Activated CD4-positive, alpha-beta memory T cell treated with anti-CD3 and anti-CD28 coated beads for 36 hours (primary cell): ENCODE measurements around the gene EPHB1. TPM values are rescaled to one million over a fixed set of nuclear protein-coding genes. Genes with fewer than 3 reads are reported as not detected.

Source experiments
- CTCF ChIA-PET: fragments of 350-600 bp; sonication (Branson Sonifier 250); formaldehyde crosslinking; loops from one replicate; lab custom pipeline; 2021; ENCODE audit warnings: antibody characterized with exemption, inconsistent platforms; lab: Charles Lee
- POLR2A ChIA-PET: fragments of 350-600 bp; sonication (Branson Sonifier 250); formaldehyde crosslinking; loops from one replicate; lab custom pipeline; 2021; ENCODE audit warnings: antibody characterized with exemption; lab: Charles Lee
- DNase-seq: peaks from one replicate; pipeline ENCODE4 v3.0.0-alpha.2; 2020
- H3K27ac Mint-ChIP-seq: one replicate; pipeline ENCODE4 v1.8.0; 2021; ENCODE audit warnings: mixed read lengths
- H3K27me3 Mint-ChIP-seq: one replicate; pipeline ENCODE4 v1.8.0; 2021; ENCODE audit warnings: mixed read lengths
- H3K36me3 Mint-ChIP-seq: one replicate; pipeline ENCODE4 v1.8.0; 2021; ENCODE audit warnings: mixed read lengths
- H3K4me1 Mint-ChIP-seq: one replicate; pipeline ENCODE4 v1.8.0; 2021; ENCODE audit warnings: low read depth, mixed read lengths
- H3K4me3 Mint-ChIP-seq: one replicate; pipeline ENCODE4 v1.8.0; 2021; ENCODE audit warnings: mild to moderate bottlenecking, mixed read lengths
- H3K9me3 Mint-ChIP-seq: one replicate; pipeline ENCODE4 v1.8.0; 2021; ENCODE audit warnings: mixed read lengths
- intact Hi-C: fragments of 100-400 bp; cut with micrococcal nuclease; formaldehyde crosslinking; loops from one replicate; pipeline ENCODE4 v1.15.1; 2023
- total RNA-seq, 2 experiments: library from RNA; stranded (reverse); gene quantifications; one replicate each; pipeline ENCODE4 v1.2.3, GENCODE V29; 2021

The EPHB1 gene
- total RNA-seq, 2 experiments from 2014 or later, result 1.3 TPM

- DNase-seq, result no peak
- no peak overlapping the region for H3K27ac Mint-ChIP-seq
- H3K4me1 Mint-ChIP-seq, result peaks cover 5% of the 10 kb centered on the region
- intact Hi-C loops, result loop anchor here (10.0 kb wide), 1 partner anchor 185 kb away; no protein-coding TSS in a partner anchor
- no peaks in the 10 kb centered on the region for H3K36me3 Mint-ChIP-seq
- H3K4me3 Mint-ChIP-seq, result no peak overlapping the region
- CTCF ChIA-PET, result no interaction called here
- peaks cover 19% of the 10 kb centered on the region for H3K27me3 Mint-ChIP-seq
- H3K9me3 Mint-ChIP-seq, result no peaks in the 10 kb centered on the region
- POLR2A ChIA-PET, result no interaction called here
Measured at GRCh38 chr3:134790065-134790464, 5.0 kb upstream of the EPHB1 start.

- intact Hi-C loops, result loop anchor here (10.0 kb wide), 1 partner anchor 183 kb away; no protein-coding TSS in a partner anchor
- H3K36me3 Mint-ChIP-seq, result no peaks in the 10 kb centered on the region
- H3K9me3 Mint-ChIP-seq, result no peaks in the 10 kb centered on the region
- H3K4me1 Mint-ChIP-seq, result peaks cover 8% of the 10 kb centered on the region
- peaks cover 26% of the 10 kb centered on the region for H3K27me3 Mint-ChIP-seq
- DNase-seq, result no peak
- CTCF ChIA-PET, result interaction anchor here (0.6 to 1.6 kb wide), 2 partner anchors 9 to 1113 kb away, joined by 3 read pairs; no protein-coding TSS in a partner anchor
- H3K4me3 Mint-ChIP-seq, result no peak overlapping the region
- H3K27ac Mint-ChIP-seq, result no peak overlapping the region
- POLR2A ChIA-PET, result no interaction called here
Measured at GRCh38 chr3:134791992-134792391, 3.1 kb upstream of the EPHB1 start.

- intact Hi-C loops, result loop anchor here (10.0 kb wide), 1 partner anchor 182 kb away; no protein-coding TSS in a partner anchor
- no peaks in the 10 kb centered on the region for H3K9me3 Mint-ChIP-seq
- H3K4me3 Mint-ChIP-seq, result no peak overlapping the region
- ChIA-PET CTCF (interaction anchor here (1.6 kb wide), 1 partner anchor 8 kb away, joined by 3 read pairs; no protein-coding TSS in a partner anchor), POLR2A (no interaction called here)
- H3K36me3 Mint-ChIP-seq, result no peaks in the 10 kb centered on the region
- DNase-seq, result no peak
- peaks cover 27% of the 10 kb centered on the region for H3K27me3 Mint-ChIP-seq
- peaks cover 8% of the 10 kb centered on the region for H3K4me1 Mint-ChIP-seq
- H3K27ac Mint-ChIP-seq, result no peak overlapping the region
Measured at GRCh38 chr3:134792700-134793099, 2.4 kb upstream of the EPHB1 start.

- ChIA-PET CTCF (interaction anchor here (1.5 kb wide), 1 partner anchor 13 kb away, joined by 4 read pairs; no protein-coding TSS in a partner anchor), POLR2A (no interaction called here)
- Mint-ChIP-seq H3K4me1 (peaks cover 8% of the 10 kb centered on the region), H3K27me3 (peaks cover 33% of the 10 kb centered on the region), H3K27ac (no peak overlapping the region), H3K36me3 (no peaks in the 10 kb centered on the region), H3K9me3 (no peaks in the 10 kb centered on the region), H3K4me3 (no peak overlapping the region)
- intact Hi-C loops, result loop anchor here (10.0 kb wide), 1 partner anchor 181 kb away; no protein-coding TSS in a partner anchor
- no peak for DNase-seq
Measured at GRCh38 chr3:134793562-134793961, 1.5 kb upstream of the EPHB1 start.

GRCh38 chr3:134794323-134794722 lies 737 bp upstream of the EPHB1 start:
- DNase-seq, result no peak
- intact Hi-C loops, result loop anchor here (2.0 to 10.0 kb wide), 2 partner anchors 180 to 708 kb away; no protein-coding TSS in a partner anchor
- no peak overlapping the region for H3K4me3 Mint-ChIP-seq
- H3K36me3 Mint-ChIP-seq, result no peaks in the 10 kb centered on the region
- ChIA-PET POLR2A (no interaction called here), CTCF (interaction anchor here (0.6 to 2.0 kb wide), 21 partner anchors 8 to 1255 kb away, joined by 3 to 22 read pairs (median 4); no protein-coding TSS in a partner anchor)
- H3K4me1 Mint-ChIP-seq, result peaks cover 8% of the 10 kb centered on the region
- H3K27me3 Mint-ChIP-seq, result peaks cover 34% of the 10 kb centered on the region
- H3K9me3 Mint-ChIP-seq, result no peaks in the 10 kb centered on the region
- no peak overlapping the region for H3K27ac Mint-ChIP-seq

GRCh38 chr3:134795746-134796280 lies 753 bp downstream of the EPHB1 start:
- H3K4me3 Mint-ChIP-seq, result peak overlapping the region; percentile 77
- peaks cover 34% of the 10 kb centered on the region for H3K27me3 Mint-ChIP-seq
- intact Hi-C loops, result loop anchor here (1.0 to 10.0 kb wide), 5 partner anchors 7 to 707 kb away; no protein-coding TSS in a partner anchor
- POLR2A ChIA-PET, result interaction anchor here (1.5 kb wide), 1 partner anchor 83 kb away, joined by 3 read pairs; no protein-coding TSS in a partner anchor
- no peaks in the 10 kb centered on the region for H3K36me3 Mint-ChIP-seq
- peaks cover 8% of the 10 kb centered on the region for H3K4me1 Mint-ChIP-seq
- CTCF ChIA-PET, result interaction anchor here (0.8 to 2.0 kb wide), 9 partner anchors 9 to 706 kb away, joined by 3 to 22 read pairs (median 5); no protein-coding TSS in a partner anchor
- H3K9me3 Mint-ChIP-seq, result no peaks in the 10 kb centered on the region
- DNase-seq, result no peak
- no peak overlapping the region for H3K27ac Mint-ChIP-seq

GRCh38 chr3:134796281-134797056 lies 1.4 kb downstream of the EPHB1 start:
- Mint-ChIP-seq H3K4me1 (peaks cover 14% of the 10 kb centered on the region), H3K4me3 (peak overlapping the region; percentile 23), H3K36me3 (no peaks in the 10 kb centered on the region), H3K9me3 (no peaks in the 10 kb centered on the region), H3K27ac (no peak overlapping the region), H3K27me3 (peaks cover 34% of the 10 kb centered on the region)
- ChIA-PET CTCF (interaction anchor here (1.2 to 2.0 kb wide), 3 partner anchors 40 to 706 kb away, joined by 3 to 22 read pairs (median 5); no protein-coding TSS in a partner anchor), POLR2A (interaction anchor here (0.9 to 1.5 kb wide), 3 partner anchors 11 to 82 kb away, joined by 3 to 4 read pairs (median 3); no protein-coding TSS in a partner anchor)
- DNase-seq, result no peak
- intact Hi-C loops, result loop anchor here (10.0 kb wide), 1 partner anchor 178 kb away; no protein-coding TSS in a partner anchor

- DNase-seq, result no peak
- peaks cover 34% of the 10 kb centered on the region for H3K27me3 Mint-ChIP-seq
- no peaks in the 10 kb centered on the region for H3K36me3 Mint-ChIP-seq
- H3K27ac Mint-ChIP-seq, result no peak overlapping the region
- intact Hi-C loops, result loop anchor here (10.0 kb wide), 1 partner anchor 178 kb away; no protein-coding TSS in a partner anchor
- H3K9me3 Mint-ChIP-seq, result no peaks in the 10 kb centered on the region
- H3K4me3 Mint-ChIP-seq, result no peak overlapping the region
- POLR2A ChIA-PET, result interaction anchor here (0.9 to 1.5 kb wide), 3 partner anchors 11 to 81 kb away, joined by 3 to 4 read pairs (median 3); no protein-coding TSS in a partner anchor
- CTCF ChIA-PET, result interaction anchor here (1.2 kb wide), 1 partner anchor 39 kb away, joined by 3 read pairs; no protein-coding TSS in a partner anchor
- peaks cover 20% of the 10 kb centered on the region for H3K4me1 Mint-ChIP-seq
Measured at GRCh38 chr3:134797057-134797740, 2.1 kb downstream of the EPHB1 start.

GRCh38 chr3:134797741-134798451 lies 2.8 kb downstream of the EPHB1 start:
- no peak overlapping the region for H3K4me3 Mint-ChIP-seq
- no peak overlapping the region for H3K27ac Mint-ChIP-seq
- H3K9me3 Mint-ChIP-seq, result no peaks in the 10 kb centered on the region
- peaks cover 26% of the 10 kb centered on the region for H3K4me1 Mint-ChIP-seq
- intact Hi-C loops, result loop anchor here (10.0 kb wide), 1 partner anchor 177 kb away; no protein-coding TSS in a partner anchor
- no peaks in the 10 kb centered on the region for H3K36me3 Mint-ChIP-seq
- peaks cover 34% of the 10 kb centered on the region for H3K27me3 Mint-ChIP-seq
- CTCF ChIA-PET, result no interaction called here
- POLR2A ChIA-PET, result no interaction called here
- no peak for DNase-seq

GRCh38 chr3:134798681-134799311 lies 3.7 kb downstream of the EPHB1 start:
- ChIA-PET CTCF (no interaction called here), POLR2A (no interaction called here)
- Mint-ChIP-seq H3K36me3 (no peaks in the 10 kb centered on the region), H3K27me3 (peaks cover 31% of the 10 kb centered on the region), H3K4me3 (no peak overlapping the region), H3K27ac (no peak overlapping the region), H3K9me3 (no peaks in the 10 kb centered on the region), H3K4me1 (peaks cover 35% of the 10 kb centered on the region)
- intact Hi-C loops, result loop anchor here (10.0 kb wide), 1 partner anchor 176 kb away; no protein-coding TSS in a partner anchor
- DNase-seq, result no peak
